Ovary (tissue), 3 donors: Measurements from ENCODE around the gene GLO1.

Experiments used
- POLR2A ChIP-seq: fragments of 450-650 bp; IDR thresholded peaks from one replicate; pipeline ENCODE4 v1.6.1; 2017; ENCODE audit warnings: antibody characterized with exemption, mild to moderate bottlenecking, moderate library complexity
- TF ChIP-seq, protein P1 (sequence below), 3 donors: fragments of 450-650 bp in 2 of 3; fragments of 200-600 bp in 1 of 3; IDR thresholded peaks; one replicate each; pipeline versions ENCODE4 v1.5.1 to v1.8.0; 2016 to 2022; ENCODE audit warnings: antibody characterized with exemption in 3 of 3, mild to moderate bottlenecking in 1 of 3
- donor health status: DM: no; HTN: no; CAD: no.

DNA sequence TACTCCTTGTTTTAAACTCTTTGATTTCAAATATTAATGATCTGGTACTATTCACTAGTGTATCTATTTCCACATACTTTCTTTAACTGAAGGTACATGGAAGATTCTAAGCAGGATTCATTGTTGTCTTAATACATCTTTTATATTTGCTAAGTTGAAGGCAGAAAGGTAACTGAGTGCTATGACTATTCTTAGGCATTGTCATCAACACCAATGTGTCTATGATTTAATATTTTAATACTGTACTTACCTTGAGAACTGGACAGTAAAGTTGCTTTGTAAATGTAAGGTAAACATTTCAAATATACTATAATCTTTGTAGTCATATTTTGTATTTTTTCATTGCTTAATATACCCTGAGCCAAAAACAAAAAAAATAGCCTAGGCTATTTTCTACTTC, 54.3 kb downstream of the GLO1 start:
- no peak for TF ChIP-seq POLR2A
- TF ChIP-seq, protein P1, sequence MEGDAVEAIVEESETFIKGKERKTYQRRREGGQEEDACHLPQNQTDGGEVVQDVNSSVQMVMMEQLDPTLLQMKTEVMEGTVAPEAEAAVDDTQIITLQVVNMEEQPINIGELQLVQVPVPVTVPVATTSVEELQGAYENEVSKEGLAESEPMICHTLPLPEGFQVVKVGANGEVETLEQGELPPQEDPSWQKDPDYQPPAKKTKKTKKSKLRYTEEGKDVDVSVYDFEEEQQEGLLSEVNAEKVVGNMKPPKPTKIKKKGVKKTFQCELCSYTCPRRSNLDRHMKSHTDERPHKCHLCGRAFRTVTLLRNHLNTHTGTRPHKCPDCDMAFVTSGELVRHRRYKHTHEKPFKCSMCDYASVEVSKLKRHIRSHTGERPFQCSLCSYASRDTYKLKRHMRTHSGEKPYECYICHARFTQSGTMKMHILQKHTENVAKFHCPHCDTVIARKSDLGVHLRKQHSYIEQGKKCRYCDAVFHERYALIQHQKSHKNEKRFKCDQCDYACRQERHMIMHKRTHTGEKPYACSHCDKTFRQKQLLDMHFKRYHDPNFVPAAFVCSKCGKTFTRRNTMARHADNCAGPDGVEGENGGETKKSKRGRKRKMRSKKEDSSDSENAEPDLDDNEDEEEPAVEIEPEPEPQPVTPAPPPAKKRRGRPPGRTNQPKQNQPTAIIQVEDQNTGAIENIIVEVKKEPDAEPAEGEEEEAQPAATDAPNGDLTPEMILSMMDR (IDR thresholded peaks at IDR 0.05): no peak
